Neural progenitor cell (in vitro differentiated cells): ENCODE data around the gene UGT1A1.

Experiments used
- EZH2 ChIP-seq: fragments of 200-600 bp; sonication (generic); IDR thresholded peaks from 2 replicates; pipeline ENCODE4 v1.6.1; 2017; ENCODE audit warnings: antibody characterized with exemption, mild to moderate bottlenecking, moderate library complexity
- EZH2phosphoT487 ChIP-seq: fragments of 200-600 bp; sonication (generic); IDR thresholded peaks from 2 replicates; pipeline ENCODE4 v1.6.1; 2017; ENCODE audit warnings: antibody characterized with exemption
- TF ChIP-seq, protein P1 (sequence below): fragments of 200-600 bp; sonication (generic); IDR thresholded peaks from 2 replicates; pipeline ENCODE4 v1.5.1; 2017; ENCODE audit warnings: antibody characterized with exemption, mild to moderate bottlenecking

GRCh38 chr2:233768076-233768475, 8.0 kb downstream of the UGT1A1 start:
- TF ChIP-seq, protein P1, sequence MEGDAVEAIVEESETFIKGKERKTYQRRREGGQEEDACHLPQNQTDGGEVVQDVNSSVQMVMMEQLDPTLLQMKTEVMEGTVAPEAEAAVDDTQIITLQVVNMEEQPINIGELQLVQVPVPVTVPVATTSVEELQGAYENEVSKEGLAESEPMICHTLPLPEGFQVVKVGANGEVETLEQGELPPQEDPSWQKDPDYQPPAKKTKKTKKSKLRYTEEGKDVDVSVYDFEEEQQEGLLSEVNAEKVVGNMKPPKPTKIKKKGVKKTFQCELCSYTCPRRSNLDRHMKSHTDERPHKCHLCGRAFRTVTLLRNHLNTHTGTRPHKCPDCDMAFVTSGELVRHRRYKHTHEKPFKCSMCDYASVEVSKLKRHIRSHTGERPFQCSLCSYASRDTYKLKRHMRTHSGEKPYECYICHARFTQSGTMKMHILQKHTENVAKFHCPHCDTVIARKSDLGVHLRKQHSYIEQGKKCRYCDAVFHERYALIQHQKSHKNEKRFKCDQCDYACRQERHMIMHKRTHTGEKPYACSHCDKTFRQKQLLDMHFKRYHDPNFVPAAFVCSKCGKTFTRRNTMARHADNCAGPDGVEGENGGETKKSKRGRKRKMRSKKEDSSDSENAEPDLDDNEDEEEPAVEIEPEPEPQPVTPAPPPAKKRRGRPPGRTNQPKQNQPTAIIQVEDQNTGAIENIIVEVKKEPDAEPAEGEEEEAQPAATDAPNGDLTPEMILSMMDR: no peak
- TF ChIP-seq EZH2 (no peak), EZH2phosphoT487 (no peak)
